Activated CD4-positive, CD25-positive, alpha-beta regulatory T cell (primary cell): ENCODE data around the gene PAX7.

ENCODE experiments used
- DNase-seq, 4 experiments: peaks; one replicate each; lab custom pipeline; 2025; lab: John Stamatoyannopoulos, UW

PAX7 gene

DNA sequence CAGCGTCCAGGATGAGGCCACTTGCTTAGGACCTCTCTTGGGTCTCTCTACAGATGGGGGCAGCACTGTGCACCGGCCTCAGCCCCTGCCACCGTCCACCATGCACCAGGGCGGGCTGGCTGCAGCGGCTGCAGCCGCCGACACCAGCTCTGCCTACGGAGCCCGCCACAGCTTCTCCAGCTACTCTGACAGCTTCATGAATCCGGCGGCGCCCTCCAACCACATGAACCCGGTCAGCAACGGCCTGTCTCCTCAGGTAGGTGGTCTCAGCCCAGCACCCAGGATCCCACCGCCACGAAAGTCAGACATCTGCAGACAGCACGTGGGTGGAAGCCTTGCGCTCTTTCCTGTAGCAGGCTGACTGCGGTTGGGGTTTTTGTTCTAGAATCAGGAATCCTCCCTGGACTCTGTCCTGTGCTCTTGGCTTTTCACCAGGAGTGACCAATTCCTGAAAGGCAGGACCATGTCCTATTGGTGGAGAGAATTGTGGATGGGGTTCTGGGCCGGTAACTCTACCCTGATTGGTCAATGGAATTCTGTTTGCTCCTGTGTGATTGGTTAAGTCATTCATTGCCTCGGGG lies 72.5 kb downstream of the PAX7 start:
- no peak for DNase-seq

DNA sequence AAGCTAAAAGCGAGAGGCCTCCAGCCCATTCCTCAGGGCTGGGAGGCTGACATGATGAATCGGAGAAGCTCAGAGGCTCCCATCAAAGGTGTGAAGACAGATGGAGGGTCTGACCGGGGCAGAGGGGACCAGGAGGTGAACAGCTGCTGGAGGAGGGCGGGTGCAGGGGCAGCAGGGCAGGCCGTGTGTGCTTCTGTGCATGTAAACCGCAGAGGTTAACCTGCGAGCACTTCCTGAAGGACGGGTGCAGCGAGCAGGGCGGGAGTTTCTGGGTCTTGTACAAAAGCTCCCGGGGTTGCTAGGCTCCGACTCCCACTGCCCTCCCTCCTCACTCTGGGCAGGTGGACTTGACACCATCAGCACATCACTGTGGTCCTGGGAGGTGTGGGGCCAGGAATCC lies 75.2 kb downstream of the PAX7 start:
- DNase-seq = no peak

DNA sequence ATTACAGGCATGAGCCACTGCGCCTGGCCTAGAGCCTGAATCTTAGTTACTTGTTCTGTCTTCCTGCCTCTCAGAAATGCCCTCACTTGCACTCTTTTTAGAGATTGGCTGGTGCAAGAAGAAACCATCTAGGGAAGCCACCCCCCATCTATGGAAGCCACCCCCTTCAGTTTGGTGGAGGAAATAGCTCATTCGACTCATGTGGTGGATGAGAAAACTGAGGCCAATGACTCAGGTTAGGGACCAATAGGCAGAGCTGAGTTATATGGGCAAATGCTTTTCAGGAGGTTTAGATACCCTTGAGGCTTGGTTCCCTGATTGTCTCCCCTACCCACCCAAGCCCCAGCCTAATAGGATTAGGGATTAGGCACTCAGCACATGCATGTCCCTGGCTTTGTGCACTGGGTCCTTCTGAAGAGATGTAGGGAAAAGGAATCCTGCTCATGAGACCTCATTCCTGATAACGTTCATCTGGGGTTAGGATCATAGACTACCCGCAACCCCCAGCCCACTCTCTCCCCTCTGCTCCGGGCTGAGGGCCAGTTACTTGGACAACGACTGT lies 77.1 kb downstream of the PAX7 start:
- no peak for DNase-seq

DNA sequence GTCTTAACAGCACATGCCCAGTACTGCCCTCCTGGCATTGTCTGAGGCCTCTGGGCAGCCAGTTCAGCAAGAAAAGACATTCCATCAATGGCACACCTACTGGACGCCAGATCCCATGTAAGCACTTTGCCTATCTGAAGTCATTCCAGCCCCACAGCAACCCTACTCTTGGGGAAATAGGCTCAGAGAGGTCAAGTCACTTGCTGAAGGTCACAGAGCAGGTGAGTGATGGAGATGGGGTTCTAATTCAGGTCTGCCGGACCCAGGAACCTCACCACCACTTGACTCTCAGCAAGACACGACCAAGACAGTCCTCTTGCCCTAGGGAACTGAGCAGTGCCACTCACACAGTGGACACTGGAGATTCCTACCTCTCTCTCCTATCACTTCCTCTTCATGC lies 79.4 kb downstream of the PAX7 start:
- no peak for DNase-seq

DNA sequence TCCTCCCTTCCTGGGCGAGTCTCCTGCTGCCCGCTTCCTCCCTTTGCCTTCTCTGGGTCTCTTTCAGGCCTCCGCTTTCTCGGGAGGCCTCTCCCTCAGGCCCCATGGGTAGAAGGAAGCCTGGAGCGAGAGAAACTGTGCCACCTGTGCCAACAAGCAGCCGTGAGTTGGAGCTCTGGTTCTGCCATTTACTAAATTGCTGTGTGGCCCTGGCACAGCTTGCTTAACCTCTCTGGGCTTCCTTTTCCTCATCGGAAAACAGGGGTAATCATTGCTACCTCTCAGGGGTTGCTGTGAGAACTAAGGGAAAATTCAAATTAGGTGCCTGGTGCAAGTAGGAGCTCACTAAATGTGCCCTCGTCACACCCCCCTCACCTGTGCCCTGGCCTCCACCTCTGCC lies 80.4 kb downstream of the PAX7 start:
- no peak for DNase-seq

DNA sequence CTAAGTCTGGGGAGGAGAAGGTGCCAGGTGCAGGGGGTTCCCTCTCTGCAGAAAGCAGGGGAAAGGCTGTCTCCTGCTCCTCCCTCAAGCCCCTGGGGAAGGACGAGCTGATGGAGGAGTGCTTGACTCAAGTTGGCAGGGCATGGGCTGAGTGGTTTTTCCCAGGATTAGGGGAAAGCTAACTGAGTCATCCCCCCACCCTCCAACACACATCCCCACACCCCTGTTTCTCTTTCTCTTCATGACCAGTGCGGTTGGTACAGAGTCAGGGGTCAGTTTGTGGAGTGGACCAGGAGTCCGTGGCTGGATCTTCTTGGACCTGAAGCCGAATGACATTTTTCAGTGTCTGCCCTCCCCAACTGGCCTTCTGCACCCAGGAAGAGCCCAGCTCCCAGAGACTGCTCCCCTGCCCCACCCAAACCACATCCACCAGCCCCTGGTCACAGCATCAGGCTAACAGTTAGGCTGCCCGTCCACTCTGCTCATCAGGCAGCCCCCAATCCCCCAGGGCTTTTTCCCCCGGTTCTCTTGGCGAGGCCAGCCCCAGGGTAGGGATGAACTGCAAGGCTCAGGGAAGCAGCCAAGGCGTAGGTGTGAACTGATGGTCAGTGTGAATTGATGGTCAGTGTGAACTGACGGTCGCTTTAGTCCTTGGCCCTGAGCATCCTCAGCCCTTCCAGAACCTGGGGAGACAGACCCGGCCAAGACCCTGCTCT lies 81.0 kb downstream of the PAX7 start:
- no peak for DNase-seq

DNA sequence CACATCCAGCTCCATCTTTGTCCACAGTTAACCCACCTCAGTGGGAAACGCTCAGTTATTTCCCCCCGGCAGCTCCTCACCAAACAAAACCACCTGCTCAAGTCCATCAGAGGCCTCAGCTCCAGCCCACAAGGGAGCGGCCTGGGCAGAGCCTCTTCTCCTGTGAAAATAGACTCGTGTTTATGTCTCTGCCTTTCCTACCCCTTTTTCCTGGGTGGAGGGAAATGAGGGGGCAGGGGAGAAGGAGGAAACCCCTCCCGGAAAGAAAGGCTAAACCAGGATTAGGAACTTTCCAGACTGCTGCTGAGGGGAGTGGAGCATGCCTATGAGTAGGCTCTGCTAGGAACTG lies 81.6 kb downstream of the PAX7 start:
- DNase-seq = no peak

DNA sequence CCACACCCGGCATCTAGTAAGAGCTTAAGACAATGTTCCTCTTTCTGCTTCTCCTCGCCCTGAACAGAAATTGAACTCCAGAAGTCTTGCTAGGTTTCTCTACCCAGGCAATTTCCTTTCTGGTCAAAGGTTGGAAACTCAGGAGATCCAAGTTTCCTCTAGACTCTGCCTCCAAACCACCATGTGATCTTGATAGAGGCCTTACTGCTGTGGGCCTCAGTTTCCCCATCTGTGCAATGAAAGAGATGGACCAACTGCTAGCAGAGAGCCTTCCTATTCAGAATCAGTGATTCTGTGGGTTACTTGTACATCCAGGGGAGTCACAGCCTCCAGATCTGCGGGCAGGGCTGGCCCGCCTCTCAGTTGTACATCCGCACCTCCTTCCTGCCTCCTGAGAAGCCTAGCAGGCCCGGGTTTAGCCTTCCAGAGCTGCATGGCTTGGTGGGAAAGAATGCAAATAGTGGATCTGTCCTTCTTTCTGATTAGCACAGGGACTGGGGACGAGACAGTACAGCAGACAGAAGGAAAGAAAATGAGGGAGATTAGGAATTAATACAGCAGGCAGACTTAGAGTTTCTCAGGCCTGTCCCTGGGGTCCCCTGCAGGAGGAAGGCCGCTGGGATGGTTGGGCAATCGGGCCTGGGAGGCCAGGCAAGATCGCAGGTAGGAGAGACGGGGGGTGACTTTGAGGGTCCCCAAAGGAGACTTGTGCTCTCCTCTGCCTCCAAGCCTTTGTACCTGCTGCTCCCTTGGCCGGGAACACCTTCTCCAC lies 83.9 kb downstream of the PAX7 start:
- DNase-seq = no peak

DNA sequence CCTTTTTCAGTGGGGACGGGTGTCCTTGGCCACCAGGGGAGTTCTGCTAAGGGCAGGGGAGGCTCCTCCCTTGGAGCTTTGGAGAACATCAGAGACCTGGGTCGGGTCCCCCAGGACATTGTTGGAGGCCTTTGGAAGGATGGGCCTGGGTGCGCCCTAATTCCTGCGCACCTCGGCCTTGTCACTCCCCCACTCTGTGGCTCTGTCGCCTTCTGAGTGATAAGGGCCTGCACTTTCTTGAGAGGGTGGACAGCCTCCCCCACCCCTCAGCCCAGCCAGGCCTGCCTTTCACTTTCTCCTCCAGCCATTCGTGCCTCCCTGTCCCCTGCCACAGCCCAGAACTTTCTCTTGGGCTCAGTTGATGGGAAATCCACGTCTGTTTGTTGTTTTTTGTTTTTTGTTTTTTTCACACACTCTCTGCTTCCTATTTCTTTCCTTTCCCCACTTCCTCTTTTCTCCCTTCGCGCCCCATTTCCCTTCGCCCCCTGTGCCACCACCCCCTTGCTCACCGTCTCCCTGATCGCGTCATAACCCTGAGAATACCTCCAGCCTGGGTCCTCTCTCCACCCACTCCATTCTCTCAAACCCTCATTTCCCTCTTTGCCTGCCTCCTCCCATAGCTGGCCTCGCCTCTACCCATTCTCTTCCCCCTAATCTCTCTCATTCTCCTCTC lies 85.6 kb downstream of the PAX7 start:
- no peak for DNase-seq

DNA sequence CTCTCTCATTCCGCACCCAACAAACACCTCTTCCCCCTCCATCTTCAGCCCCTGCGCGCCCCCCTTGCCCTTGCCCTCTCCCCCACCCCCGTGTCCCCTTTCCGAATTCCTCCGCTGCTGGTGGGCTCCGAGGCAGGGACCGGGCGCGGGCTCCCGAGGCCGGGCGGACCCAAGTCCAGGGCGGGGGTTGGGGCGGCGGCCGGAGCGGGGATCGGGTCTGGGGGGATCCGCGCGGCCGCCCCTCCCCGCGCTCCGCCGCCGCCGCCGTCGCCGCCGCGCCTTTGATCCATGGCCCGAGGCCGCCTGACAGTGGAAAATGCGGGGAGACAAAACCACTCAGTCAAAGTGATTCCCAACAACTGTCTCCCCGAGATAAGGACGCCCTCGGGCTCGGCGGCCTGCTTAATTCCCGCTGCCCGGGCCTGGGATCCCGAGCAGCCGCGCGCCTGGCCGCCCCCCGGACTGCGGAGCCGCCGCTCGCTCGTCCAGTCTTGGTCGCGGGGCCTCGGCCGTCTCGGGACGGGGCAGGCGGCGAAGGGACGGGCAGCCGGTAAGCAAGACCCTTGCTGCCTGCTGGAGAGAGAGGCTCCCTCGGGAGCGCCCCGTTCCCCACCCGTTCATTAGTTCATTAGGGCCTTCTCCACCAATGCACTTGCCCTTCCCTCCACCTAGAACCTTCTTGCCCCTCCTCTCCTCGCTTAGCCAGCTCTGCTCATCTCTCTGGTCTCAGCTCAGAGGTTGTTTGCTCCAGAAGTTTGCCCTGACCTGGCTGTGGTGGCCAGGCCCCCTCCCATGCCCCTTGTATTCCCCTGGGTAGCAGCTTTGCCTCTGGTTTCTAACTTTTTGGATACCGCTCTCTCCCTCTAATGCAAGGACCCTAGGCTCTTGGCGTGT lies 86.4 kb downstream of the PAX7 start:
- no peak for DNase-seq

DNA sequence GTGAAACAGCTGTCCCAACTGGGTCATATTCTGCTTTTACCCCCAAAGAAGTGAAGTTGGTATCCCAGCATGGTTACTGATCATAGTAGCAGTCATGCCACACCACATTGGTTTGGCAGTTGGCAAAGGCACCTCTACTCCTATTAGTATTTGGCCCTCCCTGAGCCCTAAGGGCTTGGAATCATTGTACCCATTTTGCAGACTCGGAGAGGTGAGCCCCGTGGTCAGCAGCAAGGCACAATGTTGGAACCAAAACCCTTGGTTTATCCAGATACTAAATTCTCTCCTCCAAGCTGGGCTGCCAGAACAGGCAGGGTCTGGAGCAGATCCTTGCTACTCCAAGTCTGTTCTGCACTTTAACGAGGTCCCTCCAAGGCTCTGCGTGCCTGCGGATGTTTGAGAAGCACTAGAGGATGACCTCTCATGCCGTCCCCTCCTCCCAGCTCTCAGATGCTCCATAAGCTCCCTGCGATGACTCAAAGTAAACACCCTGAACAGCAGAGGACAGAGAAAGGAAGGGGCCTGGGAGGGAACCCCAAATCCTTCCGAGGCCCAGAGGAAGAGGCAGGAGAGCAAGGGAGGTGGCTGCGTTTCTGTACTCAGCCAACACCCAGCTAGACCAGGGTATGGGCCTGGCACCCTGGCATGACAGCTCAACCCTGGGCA lies 89.3 kb downstream of the PAX7 start:
- no peak for DNase-seq

DNA sequence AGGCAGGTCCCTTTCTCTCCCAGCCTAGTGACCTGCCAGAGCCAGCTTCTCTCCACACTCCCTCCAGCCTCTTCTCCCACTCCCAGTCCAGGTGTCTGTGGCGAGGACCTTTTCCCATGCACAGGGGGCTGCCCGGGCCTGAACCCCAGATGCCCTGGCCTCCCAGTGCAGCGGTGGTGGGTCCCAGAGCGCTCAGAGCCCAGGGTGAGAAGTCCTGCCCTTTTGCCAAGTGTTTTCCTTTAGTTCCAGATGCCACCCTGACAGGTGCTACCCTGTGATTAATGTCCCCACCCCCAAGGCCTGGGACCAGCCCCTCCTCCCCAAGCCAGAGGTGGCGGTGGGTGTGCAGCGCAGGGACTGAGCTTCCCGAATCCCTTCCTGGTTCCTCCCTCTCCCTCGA lies 90.4 kb downstream of the PAX7 start:
- no peak for DNase-seq

DNA sequence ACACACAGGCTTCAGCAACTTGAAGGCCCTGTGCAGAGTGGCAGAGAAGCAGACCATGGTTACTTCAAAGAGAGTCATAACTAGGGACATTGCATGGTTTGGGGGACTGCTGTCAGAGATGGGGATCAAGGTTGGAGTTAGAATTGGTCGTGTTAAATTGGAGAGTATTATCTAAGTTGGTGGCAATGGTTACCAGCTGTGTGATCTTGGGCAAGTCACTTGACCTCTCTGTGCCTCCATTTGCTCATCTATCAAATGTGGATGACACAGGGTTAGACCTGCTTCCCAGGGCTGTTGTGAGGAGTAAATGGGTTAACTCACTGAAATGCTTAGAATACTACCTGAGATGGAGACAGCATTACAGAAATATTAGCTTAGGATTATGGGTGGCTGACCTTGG lies 91.1 kb downstream of the PAX7 start:
- DNase-seq = no peak

DNA sequence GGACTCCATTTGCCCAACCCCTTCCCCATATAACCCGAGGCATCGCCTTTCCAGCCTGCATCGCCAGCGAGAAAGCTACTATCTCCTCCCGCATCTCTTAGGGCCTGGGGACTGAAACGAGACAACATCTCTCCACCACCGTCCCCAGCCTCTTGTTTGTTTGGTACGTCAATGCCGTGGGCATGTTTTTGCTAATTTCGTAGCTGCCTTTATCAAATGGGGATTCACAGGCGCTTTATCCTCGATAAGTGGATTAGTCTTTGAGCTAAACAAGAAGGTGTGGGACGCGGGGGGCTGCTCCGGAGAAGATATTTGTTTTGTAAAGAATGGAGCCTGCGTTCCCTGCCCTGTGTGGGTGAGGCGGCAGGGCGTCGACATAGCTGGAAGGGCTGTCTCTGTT lies 91.6 kb downstream of the PAX7 start:
- DNase-seq = no peak

DNA sequence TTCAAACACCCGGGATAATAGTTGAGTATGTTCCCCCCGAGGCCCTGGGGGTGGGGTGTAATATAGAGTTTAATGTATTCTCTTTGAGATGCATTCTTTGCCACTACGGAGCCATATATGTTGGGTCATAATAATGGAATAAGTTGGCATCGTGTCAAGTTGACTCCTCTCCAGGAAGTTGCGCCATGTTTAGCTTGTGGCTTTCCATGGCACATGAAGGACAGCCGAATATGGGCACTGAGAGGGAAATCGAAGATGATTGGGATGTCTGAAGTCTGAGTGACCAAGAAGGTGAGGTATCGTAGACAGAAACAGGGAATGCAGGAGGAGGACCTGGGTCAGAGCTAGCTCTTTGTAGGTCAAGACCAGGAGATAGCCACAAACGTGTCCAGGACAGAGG lies 92.6 kb downstream of the PAX7 start:
- no peak for DNase-seq

DNA sequence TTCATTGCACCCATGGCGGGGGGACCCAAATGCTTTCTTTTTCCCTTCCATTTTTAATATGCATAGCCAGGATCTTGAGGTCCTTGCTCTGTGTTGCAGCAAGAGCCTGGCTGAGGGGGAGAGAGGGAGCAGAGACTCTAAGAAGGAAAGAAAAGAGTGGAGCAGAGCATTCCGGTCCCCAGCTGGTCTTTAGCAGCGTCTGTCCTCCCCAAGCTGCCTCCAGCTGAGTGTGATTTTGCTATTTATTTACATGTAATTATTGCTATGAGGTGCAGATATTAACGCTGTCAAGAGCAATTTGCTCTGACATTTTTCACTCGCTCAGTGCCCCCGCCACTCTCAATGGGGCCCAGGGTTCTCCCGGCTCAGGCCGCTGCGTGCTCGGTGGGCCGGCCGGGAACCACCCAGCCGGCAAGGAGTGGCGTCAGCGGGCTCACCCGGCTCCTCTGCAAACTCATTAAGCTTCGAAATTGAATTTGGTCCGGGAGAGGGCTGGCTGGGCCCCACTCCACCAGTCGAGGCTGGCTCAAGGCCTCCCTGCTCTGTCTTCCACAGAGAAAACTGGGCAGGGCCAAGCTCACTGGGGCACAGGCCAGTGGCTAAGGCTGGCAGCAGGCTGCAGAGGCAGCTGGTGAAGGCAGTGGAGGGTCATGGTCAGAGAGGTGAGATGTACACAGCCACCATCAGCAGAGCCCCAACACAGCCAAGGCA lies 93.2 kb downstream of the PAX7 start:
- DNase-seq = no peak

DNA sequence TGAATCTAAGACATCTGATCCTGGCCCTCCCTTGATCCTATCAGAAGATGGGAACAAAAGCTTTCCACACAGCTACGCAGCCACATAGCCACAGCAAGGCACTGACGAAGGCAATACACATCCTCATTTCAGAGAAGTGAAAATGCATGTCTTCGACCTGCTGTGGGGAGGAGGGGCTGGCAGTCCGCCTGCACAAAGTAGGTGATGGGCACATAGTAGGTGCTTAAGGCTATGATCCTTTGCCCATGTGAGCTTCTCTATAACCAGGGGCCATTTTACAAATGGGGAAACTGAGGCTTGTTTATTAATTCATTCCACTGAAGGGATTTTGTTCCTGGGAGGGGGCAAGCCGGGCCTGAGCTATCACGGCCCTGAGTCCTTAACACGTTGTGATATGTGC lies 94.2 kb downstream of the PAX7 start:
- DNase-seq = no peak

DNA sequence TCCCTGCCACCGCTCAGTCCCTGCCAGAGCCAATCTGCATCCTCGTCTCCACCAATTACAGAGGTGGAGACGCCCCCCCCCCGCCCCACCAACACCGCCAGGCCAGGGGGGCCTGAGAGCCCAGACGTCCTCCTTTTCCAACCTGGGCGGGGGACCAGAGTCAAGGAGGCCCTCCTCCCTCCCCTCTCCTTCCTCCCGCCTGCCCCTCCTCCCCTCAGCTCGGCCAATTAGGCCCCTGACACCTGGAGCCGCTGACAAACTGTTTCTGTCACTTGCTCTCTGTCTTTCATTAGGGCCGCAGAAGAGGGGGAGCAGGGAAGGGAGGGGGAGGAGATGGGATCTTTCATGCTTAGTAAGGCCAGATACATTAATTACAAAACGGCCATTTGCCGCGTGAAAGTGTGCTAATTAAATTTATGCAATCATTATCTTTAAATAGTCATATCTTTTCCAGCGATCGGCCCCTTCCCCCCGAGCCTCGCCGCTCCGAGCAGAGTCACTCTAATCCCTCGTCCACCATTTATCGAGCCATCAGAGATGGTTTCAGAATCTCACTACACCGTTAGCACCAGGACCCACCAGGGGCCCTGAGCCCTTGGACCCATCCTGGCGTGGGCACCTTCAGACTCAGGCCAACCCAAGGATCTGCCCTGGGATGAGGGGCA lies 94.7 kb downstream of the PAX7 start:
- no peak for DNase-seq

DNA sequence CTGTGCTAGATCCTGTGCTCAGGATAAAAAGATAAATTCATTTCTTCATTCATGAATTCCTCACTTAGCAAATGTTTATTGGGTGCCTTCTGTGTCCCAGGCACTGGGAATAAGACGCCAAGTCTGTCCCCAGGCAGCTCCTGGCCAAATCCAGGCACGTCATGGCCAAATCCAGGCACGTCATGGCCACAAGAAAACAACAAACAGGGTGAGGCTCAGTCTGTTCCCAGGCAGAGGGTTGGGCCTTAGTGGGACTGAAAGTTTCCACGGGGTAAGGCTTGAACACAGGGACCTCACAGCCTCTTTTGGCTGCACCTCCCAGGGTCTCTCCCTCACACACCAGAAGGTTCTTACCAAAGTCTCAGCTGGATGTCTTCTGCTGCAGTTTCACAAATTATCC lies 95.7 kb downstream of the PAX7 start:
- DNase-seq = no peak

DNA sequence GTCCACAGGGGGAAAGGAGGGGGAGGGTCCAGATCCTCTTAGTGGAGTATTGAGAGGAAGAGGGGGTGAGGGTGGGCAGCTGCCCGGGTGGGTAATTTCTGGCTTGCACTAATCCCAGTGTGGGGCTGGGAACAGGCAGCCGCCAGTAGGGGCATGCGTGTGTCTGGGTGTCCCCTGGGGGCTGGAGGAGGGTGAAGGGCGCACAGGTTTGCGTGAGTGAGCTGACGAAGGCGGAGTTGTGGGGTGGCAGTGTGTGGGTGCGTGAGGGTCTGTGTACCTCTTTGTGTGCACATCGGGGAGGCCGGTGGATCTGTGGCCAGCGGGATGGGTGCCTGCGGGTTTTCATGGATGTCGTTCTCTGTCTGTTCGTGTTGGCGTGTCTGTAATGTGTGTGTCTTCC lies 97.3 kb downstream of the PAX7 start:
- DNase-seq = no peak
